SK-N-SH treated with all-trans-retinoic acid at 6 μM for 48 hours (cell line): Measurements from ENCODE around the gene ACBD7.

Experiments used
- CSDC2 ChIP-seq: fragments of 250-450 bp; sonication (Bioruptor Pico); IDR thresholded peaks from 2 replicates; pipeline ENCODE4 v1.5.0; 2020; ENCODE audit warnings: mild to moderate bottlenecking, moderate library complexity
- PATZ1 ChIP-seq: fragments of 250-450 bp; sonication (Bioruptor Pico); IDR thresholded peaks from 2 replicates; pipeline ENCODE4 v1.8.0; 2020; ENCODE audit warnings: mild to moderate bottlenecking, moderate library complexity, borderline replicate concordance
- SNAI2 ChIP-seq: fragments of 250-450 bp; sonication (Bioruptor Pico); IDR thresholded peaks from 2 replicates; pipeline ENCODE4 v1.5.0; 2020; ENCODE audit warnings: mild to moderate bottlenecking, moderate library complexity
- ZC3H10 ChIP-seq: fragments of 250-450 bp; sonication (Bioruptor Pico); IDR thresholded peaks from 2 replicates; pipeline ENCODE4 v1.5.1; 2021; ENCODE audit warnings: mild to moderate bottlenecking, moderate library complexity
- ZFP3 ChIP-seq: fragments of 250-450 bp; sonication (Bioruptor Pico); IDR thresholded peaks from 2 replicates; pipeline ENCODE4 v1.5.0; 2020; ENCODE audit warnings: mild to moderate bottlenecking, moderate library complexity
- ZFP30 ChIP-seq: fragments of 450-650 bp; formaldehyde crosslinking; IDR thresholded peaks from 2 replicates; pipeline ENCODE4 v1.5.0; 2022; ENCODE audit warnings: mild to moderate bottlenecking, moderate library complexity
- ZNF70 ChIP-seq: fragments of 450-650 bp; formaldehyde crosslinking; IDR thresholded peaks from 2 replicates; pipeline ENCODE4 v1.5.0; 2020; ENCODE audit warnings: mild to moderate bottlenecking, moderate library complexity

- no peak for TF ChIP-seq CSDC2
- TF ChIP-seq ZFP30, result no peak
- TF ChIP-seq PATZ1 (CRISPR knock-in tag), result no peak
- TF ChIP-seq ZC3H10 (CRISPR knock-in tag), result no peak
- no peak for TF ChIP-seq ZFP3 (CRISPR knock-in tag)
- TF ChIP-seq ZNF70 (CRISPR knock-in tag), result no peak
- TF ChIP-seq SNAI2 (CRISPR knock-in tag), result no peak
Observed at GRCh38 chr10:15112657-15113056, 24.1 kb upstream of the ACBD7 start.
